Measurements from ENCODE around the gene WTIP.

The WTIP gene

GRCh38 chr19:34539396-34539795, 57.8 kb downstream of the WTIP start (continued):
- TF ChIP-seq, protein P1, sequence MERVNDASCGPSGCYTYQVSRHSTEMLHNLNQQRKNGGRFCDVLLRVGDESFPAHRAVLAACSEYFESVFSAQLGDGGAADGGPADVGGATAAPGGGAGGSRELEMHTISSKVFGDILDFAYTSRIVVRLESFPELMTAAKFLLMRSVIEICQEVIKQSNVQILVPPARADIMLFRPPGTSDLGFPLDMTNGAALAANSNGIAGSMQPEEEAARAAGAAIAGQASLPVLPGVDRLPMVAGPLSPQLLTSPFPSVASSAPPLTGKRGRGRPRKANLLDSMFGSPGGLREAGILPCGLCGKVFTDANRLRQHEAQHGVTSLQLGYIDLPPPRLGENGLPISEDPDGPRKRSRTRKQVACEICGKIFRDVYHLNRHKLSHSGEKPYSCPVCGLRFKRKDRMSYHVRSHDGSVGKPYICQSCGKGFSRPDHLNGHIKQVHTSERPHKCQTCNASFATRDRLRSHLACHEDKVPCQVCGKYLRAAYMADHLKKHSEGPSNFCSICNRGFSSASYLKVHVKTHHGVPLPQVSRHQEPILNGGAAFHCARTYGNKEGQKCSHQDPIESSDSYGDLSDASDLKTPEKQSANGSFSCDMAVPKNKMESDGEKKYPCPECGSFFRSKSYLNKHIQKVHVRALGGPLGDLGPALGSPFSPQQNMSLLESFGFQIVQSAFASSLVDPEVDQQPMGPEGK (CRISPR knock-in tag; IDR thresholded peaks at IDR 0.05; ENCODE audit: borderline replicate concordance), result no peak
- TF ChIP-seq TOX (CRISPR knock-in tag; IDR thresholded peaks at IDR 0.05; ENCODE audit: borderline replicate concordance), result no peak
- TF ChIP-seq ZFP3 (CRISPR knock-in tag; IDR thresholded peaks at IDR 0.05), result no peak
- TF ChIP-seq CREB5 (CRISPR knock-in tag; IDR thresholded peaks at IDR 0.05; ENCODE audit: low read depth), result no peak
- no peak for TF ChIP-seq TSHZ2 (CRISPR knock-in tag; IDR thresholded peaks at IDR 0.05)
- no peak for TF ChIP-seq BACH2 (CRISPR knock-in tag; IDR thresholded peaks at IDR 0.05; ENCODE audit: borderline replicate concordance)
- TF ChIP-seq ISL1 (CRISPR knock-in tag; IDR thresholded peaks at IDR 0.05), result no peak

DNA sequence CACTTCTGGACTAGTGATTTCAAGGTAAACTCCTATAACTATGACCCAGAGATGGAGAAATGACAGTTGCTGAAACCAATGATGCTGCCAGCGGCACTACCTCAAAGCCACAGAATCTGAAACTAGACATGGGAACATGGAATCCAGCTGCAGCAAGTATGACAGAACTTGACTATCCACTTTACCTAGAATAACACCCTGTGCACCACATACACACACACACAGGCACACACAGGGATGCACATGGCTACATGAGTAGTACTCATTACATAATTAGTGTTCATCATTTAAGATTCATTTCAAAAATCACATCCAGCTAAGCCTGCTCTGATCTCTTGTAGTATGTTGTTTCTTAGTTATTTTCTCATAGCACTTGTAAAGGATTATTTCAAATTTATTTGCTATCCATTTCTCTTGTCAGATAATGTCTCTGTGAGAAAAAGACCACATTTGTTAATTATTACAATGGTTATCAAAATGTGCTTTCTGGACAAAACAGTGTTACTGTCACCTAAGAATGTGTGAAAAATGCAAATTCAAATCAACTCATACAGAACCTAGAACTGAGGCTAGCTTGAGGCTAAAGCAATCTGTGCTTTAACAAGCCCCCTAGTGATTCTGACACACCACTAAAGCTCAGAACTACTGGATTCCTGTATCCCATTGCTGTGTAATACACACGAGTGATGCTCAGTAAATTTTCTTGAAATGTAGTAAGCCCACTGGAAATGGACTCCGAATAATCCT, 59.4 kb downstream of the WTIP start:
- TF ChIP-seq TOX (CRISPR knock-in tag; IDR thresholded peaks at IDR 0.05; ENCODE audit: borderline replicate concordance) (no peak), OSR1 (CRISPR knock-in tag; IDR thresholded peaks at IDR 0.05) (no peak)
- TF ChIP-seq, protein P2, sequence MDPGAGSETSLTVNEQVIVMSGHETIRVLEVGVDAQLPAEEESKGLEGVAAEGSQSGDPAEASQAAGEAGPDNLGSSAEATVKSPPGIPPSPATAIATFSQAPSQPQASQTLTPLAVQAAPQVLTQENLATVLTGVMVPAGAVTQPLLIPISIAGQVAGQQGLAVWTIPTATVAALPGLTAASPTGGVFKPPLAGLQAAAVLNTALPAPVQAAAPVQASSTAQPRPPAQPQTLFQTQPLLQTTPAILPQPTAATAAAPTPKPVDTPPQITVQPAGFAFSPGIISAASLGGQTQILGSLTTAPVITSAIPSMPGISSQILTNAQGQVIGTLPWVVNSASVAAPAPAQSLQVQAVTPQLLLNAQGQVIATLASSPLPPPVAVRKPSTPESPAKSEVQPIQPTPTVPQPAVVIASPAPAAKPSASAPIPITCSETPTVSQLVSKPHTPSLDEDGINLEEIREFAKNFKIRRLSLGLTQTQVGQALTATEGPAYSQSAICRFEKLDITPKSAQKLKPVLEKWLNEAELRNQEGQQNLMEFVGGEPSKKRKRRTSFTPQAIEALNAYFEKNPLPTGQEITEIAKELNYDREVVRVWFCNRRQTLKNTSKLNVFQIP (CRISPR knock-in tag; IDR thresholded peaks at IDR 0.05; ENCODE audit: borderline replicate concordance, low read depth), result no peak
- ATAC-seq, result no peak

- no peak for TF ChIP-seq BACH2 (CRISPR knock-in tag; IDR thresholded peaks at IDR 0.05; ENCODE audit: borderline replicate concordance)
- TF ChIP-seq TOX (CRISPR knock-in tag; IDR thresholded peaks at IDR 0.05; ENCODE audit: borderline replicate concordance), result no peak
- no peak for TF ChIP-seq ZFP3 (CRISPR knock-in tag; IDR thresholded peaks at IDR 0.05)
- TF ChIP-seq OSR1 (CRISPR knock-in tag; IDR thresholded peaks at IDR 0.05), result no peak
- no peak for TF ChIP-seq ISL1 (CRISPR knock-in tag; IDR thresholded peaks at IDR 0.05)
- TF ChIP-seq ZNF565 (CRISPR knock-in tag; conservative IDR thresholded peaks at IDR 0.05; ENCODE audit: low read depth), result no peak
- no peak for TF ChIP-seq SNAI2 (CRISPR knock-in tag; IDR thresholded peaks at IDR 0.05)
- TF ChIP-seq, protein P3, sequence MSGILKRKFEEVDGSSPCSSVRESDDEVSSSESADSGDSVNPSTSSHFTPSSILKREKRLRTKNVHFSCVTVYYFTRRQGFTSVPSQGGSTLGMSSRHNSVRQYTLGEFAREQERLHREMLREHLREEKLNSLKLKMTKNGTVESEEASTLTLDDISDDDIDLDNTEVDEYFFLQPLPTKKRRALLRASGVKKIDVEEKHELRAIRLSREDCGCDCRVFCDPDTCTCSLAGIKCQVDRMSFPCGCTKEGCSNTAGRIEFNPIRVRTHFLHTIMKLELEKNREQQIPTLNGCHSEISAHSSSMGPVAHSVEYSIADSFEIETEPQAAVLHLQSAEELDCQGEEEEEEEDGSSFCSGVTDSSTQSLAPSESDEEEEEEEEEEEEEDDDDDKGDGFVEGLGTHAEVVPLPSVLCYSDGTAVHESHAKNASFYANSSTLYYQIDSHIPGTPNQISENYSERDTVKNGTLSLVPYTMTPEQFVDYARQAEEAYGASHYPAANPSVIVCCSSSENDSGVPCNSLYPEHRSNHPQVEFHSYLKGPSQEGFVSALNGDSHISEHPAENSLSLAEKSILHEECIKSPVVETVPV (CRISPR knock-in tag; IDR thresholded peaks at IDR 0.05), result no peak
- TF ChIP-seq, protein P2 (CRISPR knock-in tag; IDR thresholded peaks at IDR 0.05; ENCODE audit: borderline replicate concordance, low read depth), result no peak
- TF ChIP-seq GLIS3 (CRISPR knock-in tag; IDR thresholded peaks at IDR 0.05), result no peak
- no peak for TF ChIP-seq ZNF70 (CRISPR knock-in tag; IDR thresholded peaks at IDR 0.05)
- no peak for ATAC-seq
Observed at GRCh38 chr19:34549833-34550232, 68.3 kb downstream of the WTIP start.

DNA sequence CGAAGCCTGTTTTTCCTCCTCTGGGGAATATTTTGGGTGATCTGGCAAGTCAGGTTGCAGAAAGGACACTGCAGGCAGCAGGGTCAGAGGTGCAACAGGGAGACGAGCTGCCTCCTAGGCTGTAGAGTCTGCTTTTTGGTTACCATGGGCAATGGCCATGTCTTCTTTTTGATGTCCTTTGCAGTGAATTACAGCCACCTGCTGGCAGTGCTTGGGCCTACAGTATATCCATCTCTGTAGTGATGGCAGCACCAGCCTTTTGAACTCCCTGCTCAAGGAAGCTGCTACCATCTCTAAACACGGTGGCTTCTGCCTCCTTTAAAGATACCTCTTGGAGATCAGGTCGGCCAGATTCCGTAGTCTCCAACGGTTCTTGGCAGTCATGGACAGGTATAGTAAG, 73.9 kb downstream of the WTIP start:
- ATAC-seq, result peak; percentile 81
- TF ChIP-seq ZNF565 (CRISPR knock-in tag; conservative IDR thresholded peaks at IDR 0.05; ENCODE audit: low read depth) (no peak), ISL1 (CRISPR knock-in tag; IDR thresholded peaks at IDR 0.05) (no peak), ZFP30 (CRISPR knock-in tag; IDR thresholded peaks at IDR 0.05) (no peak), TOX (CRISPR knock-in tag; IDR thresholded peaks at IDR 0.05; ENCODE audit: borderline replicate concordance) (no peak), ZNF70 (CRISPR knock-in tag; IDR thresholded peaks at IDR 0.05) (no peak), CSDC2 (CRISPR knock-in tag; IDR thresholded peaks at IDR 0.05) (no peak), BACH2 (CRISPR knock-in tag; IDR thresholded peaks at IDR 0.05; ENCODE audit: borderline replicate concordance) (no peak), OSR1 (CRISPR knock-in tag; IDR thresholded peaks at IDR 0.05) (no peak), PPARA (CRISPR knock-in tag; IDR thresholded peaks at IDR 0.05; ENCODE audit: borderline replicate concordance) (no peak)
- TF ChIP-seq, protein P3 (CRISPR knock-in tag; IDR thresholded peaks at IDR 0.05), result no peak
- TF ChIP-seq, protein P2 (CRISPR knock-in tag; IDR thresholded peaks at IDR 0.05; ENCODE audit: borderline replicate concordance, low read depth), result no peak

Data from SK-N-SH treated with all-trans-retinoic acid at 6 μM for 48 hours (cell line).